Neutrophil (primary cell): Measurements from ENCODE around the gene NRF1.

Experiments
- H3K27ac ChIP-seq: fragments of 200-600 bp; sonication (generic); 2 replicates; pipeline ENCODE4 v1.5.1; 2016; ENCODE audit warnings: mild to moderate bottlenecking, moderate library complexity
- H3K27me3 ChIP-seq: fragments of 200-600 bp; sonication (generic); 2 replicates; pipeline ENCODE4 v1.6.0; 2016; ENCODE audit warnings: mild to moderate bottlenecking
- H3K36me3 ChIP-seq: fragments of 200-600 bp; sonication (generic); 2 replicates; pipeline ENCODE4 v1.5.1; 2017
- H3K4me1 ChIP-seq, 2 experiments: fragments of 200-600 bp in 1 of 2; sonication (generic) in 1 of 2; 1 replicate in 1 of 2; 2 replicates in 1 of 2; pipeline versions ENCODE4 v1.5.1 to v1.6.1; 2013 to 2016; ENCODE audit warnings: low read depth in 1 of 2, low read length in 1 of 2, mild to moderate bottlenecking in 1 of 2, moderate library complexity in 1 of 2; ENCODE audit not compliant: control insufficient read depth in 1 of 2, insufficient read depth in 1 of 2
- H3K4me3 ChIP-seq, 2 experiments: fragments of 200-600 bp in 1 of 2; sonication (generic) in 1 of 2; 1 replicate in 1 of 2; 2 replicates in 1 of 2; pipeline ENCODE4 v1.5.1; 2013 to 2016; ENCODE audit warnings: low read depth in 1 of 2, low read length in 1 of 2, mild to moderate bottlenecking in 1 of 2, moderate library complexity in 1 of 2
- H3K9me3 ChIP-seq: fragments of 200-600 bp; sonication (generic); 2 replicates; pipeline ENCODE4 v1.5.1; 2016
- CTCF ChIP-seq: fragments of 200-600 bp; sonication (generic); IDR thresholded peaks from 2 replicates; pipeline ENCODE4 v1.5.1; 2016; ENCODE audit warnings: antibody characterized with exemption

NRF1 gene

GRCh38 chr7:129774359-129774758 is 162.8 kb downstream of the NRF1 start:
- no peak for TF ChIP-seq CTCF
- Histone ChIP-seq H3K27ac (no peak overlapping the region), H3K4me3 (no peak overlapping the region), H3K27me3 (peaks cover 99% of the 10 kb centered on the region), H3K36me3 (no peaks in the 10 kb centered on the region), H3K9me3 (no peaks in the 10 kb centered on the region), H3K4me1 (peaks cover 21 to 33% of the 10 kb centered on the region in 2 experiments)

- H3K27ac ChIP-seq: no peak overlapping the region
- no peak for TF ChIP-seq CTCF
- no peak overlapping the region for H3K4me3 ChIP-seq
- no peaks in the 10 kb centered on the region for H3K36me3 ChIP-seq
- H3K4me1 ChIP-seq: peaks cover 28 to 33% of the 10 kb centered on the region in 2 experiments
- peaks cover 99% of the 10 kb centered on the region for H3K27me3 ChIP-seq
- no peaks in the 10 kb centered on the region for H3K9me3 ChIP-seq
Measured at GRCh38 chr7:129774871-129775694, 163.6 kb downstream of the NRF1 start.

- TF ChIP-seq CTCF: no peak
- no peak overlapping the region for H3K4me3 ChIP-seq
- no peaks in the 10 kb centered on the region for H3K36me3 ChIP-seq
- H3K27ac ChIP-seq: no peak overlapping the region
- H3K9me3 ChIP-seq: no peaks in the 10 kb centered on the region
- H3K4me1 ChIP-seq: peaks cover 32 to 34% of the 10 kb centered on the region in 2 experiments
- H3K27me3 ChIP-seq: peaks cover 99% of the 10 kb centered on the region
Measured at GRCh38 chr7:129775695-129776361, 164.3 kb downstream of the NRF1 start.

GRCh38 chr7:129776362-129776722 is 164.8 kb downstream of the NRF1 start:
- H3K9me3 ChIP-seq: no peaks in the 10 kb centered on the region
- H3K27me3 ChIP-seq: peaks cover 100% of the 10 kb centered on the region
- no peak for TF ChIP-seq CTCF
- no peaks in the 10 kb centered on the region for H3K36me3 ChIP-seq
- H3K4me1 ChIP-seq: peaks cover 32 to 33% of the 10 kb centered on the region in 2 experiments
- H3K4me3 ChIP-seq: no peak overlapping the region
- no peak overlapping the region for H3K27ac ChIP-seq

GRCh38 chr7:129777195-129777844 is 165.8 kb downstream of the NRF1 start:
- Histone ChIP-seq H3K27me3 (peaks cover 100% of the 10 kb centered on the region), H3K4me1 (peaks cover 40% of the 10 kb centered on the region in 2 experiments), H3K27ac (no peak overlapping the region), H3K36me3 (no peaks in the 10 kb centered on the region), H3K4me3 (no peak overlapping the region), H3K9me3 (no peaks in the 10 kb centered on the region)
- TF ChIP-seq CTCF: no peak
